ENCODE results near the gene KCNK10.

KCNK10 gene

DNA sequence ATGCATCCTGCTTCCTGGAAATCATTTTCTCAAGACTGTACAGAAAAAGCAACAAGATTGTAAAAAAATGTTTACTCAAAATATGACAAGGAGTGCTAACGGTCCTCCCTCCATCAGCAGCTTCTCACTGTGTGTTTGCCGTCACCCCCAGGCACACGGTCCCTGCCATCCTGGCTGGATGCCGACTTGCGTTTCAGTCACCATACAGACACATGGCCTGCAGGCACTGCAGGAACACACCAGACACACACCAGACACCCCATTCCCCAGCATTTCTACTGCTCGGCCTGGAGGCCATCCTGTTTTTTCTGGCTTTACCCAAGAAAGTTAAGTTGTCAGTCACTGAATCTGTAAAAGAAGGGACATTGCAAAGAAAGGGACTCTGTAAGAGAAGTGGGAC is 10.8 kb downstream of the KCNK10 start:
- Histone ChIP-seq H3K9me2 (replicated peaks; ENCODE audit: control insufficient read depth, low read length) (no peaks in the 10 kb centered on the region), H3K4me1 (ENCODE audit: control insufficient read depth, low read length) (no peaks in the 10 kb centered on the region), H3K36me3 (ENCODE audit: control insufficient read depth, low read length) (no peaks in the 10 kb centered on the region), H3K9me3 (ENCODE audit: control insufficient read depth, insufficient read depth, low read length) (no peaks in the 10 kb centered on the region), H4K20me1 (ENCODE audit: control insufficient read depth, insufficient read depth, low read depth, low read length) (no peaks in the 10 kb centered on the region), H3K79me2 (ENCODE audit: control insufficient read depth, low read length) (no peaks in the 10 kb centered on the region), H3K4me3 (ENCODE audit: low read length) (no peak overlapping the region), H3F3A (ENCODE audit: control insufficient read depth, insufficient read depth) (no peaks in the 10 kb centered on the region), H3K27ac (ENCODE audit: low read depth, low read length) (no peak overlapping the region), H3K4me2 (ENCODE audit: low read length) (no peak overlapping the region), H3K27me3 (ENCODE audit: control insufficient read depth, low read length) (peaks cover 16% of the 10 kb centered on the region)
- no peak for TF ChIP-seq EZH2phosphoT487 (IDR thresholded peaks at IDR 0.05; ENCODE audit: borderline replicate concordance, low read length)
- TF ChIP-seq, protein P1, sequence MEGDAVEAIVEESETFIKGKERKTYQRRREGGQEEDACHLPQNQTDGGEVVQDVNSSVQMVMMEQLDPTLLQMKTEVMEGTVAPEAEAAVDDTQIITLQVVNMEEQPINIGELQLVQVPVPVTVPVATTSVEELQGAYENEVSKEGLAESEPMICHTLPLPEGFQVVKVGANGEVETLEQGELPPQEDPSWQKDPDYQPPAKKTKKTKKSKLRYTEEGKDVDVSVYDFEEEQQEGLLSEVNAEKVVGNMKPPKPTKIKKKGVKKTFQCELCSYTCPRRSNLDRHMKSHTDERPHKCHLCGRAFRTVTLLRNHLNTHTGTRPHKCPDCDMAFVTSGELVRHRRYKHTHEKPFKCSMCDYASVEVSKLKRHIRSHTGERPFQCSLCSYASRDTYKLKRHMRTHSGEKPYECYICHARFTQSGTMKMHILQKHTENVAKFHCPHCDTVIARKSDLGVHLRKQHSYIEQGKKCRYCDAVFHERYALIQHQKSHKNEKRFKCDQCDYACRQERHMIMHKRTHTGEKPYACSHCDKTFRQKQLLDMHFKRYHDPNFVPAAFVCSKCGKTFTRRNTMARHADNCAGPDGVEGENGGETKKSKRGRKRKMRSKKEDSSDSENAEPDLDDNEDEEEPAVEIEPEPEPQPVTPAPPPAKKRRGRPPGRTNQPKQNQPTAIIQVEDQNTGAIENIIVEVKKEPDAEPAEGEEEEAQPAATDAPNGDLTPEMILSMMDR (IDR thresholded peaks at IDR 0.05; ENCODE audit: low read depth, low read length, poor library complexity, severe bottlenecking): no peak

DNA sequence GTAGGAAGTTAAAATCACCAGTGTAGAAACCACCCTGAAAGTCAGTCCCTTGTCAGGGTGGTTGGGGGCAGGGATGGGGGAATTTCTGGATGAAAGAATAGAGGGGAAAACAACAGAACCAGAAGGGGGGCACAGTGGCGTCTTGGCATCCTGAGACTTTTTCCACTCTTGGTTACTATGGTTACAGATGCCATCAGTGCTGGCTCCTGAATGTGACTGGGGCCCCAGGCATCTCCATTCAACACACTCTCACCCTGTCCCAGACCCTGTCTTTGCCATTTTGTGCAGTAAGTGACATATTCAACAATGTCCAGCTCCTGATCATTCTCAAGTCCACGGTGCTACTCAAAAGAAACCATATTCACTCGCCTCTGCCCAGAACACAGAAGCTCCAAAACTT is 11.3 kb downstream of the KCNK10 start:
- no peak overlapping the region for H3K4me3 ChIP-seq (ENCODE audit: low read length)
- H3K9me3 ChIP-seq (ENCODE audit: control insufficient read depth, insufficient read depth, low read length): no peaks in the 10 kb centered on the region
- H4K20me1 ChIP-seq (ENCODE audit: control insufficient read depth, insufficient read depth, low read depth, low read length): no peaks in the 10 kb centered on the region
- H3K9me2 ChIP-seq (replicated peaks; ENCODE audit: control insufficient read depth, low read length): no peaks in the 10 kb centered on the region
- H3F3A ChIP-seq (ENCODE audit: control insufficient read depth, insufficient read depth): no peaks in the 10 kb centered on the region
- H3K4me2 ChIP-seq (ENCODE audit: low read length): no peak overlapping the region
- no peaks in the 10 kb centered on the region for H3K36me3 ChIP-seq (ENCODE audit: control insufficient read depth, low read length)
- no peak overlapping the region for H3K27ac ChIP-seq (ENCODE audit: low read depth, low read length)
- no peaks in the 10 kb centered on the region for H3K79me2 ChIP-seq (ENCODE audit: control insufficient read depth, low read length)
- no peak for TF ChIP-seq EZH2phosphoT487 (IDR thresholded peaks at IDR 0.05; ENCODE audit: borderline replicate concordance, low read length)
- TF ChIP-seq, protein P1 (IDR thresholded peaks at IDR 0.05; ENCODE audit: low read depth, low read length, poor library complexity, severe bottlenecking): no peak
- H3K27me3 ChIP-seq (ENCODE audit: control insufficient read depth, low read length): peaks cover 16% of the 10 kb centered on the region
- H3K4me1 ChIP-seq (ENCODE audit: control insufficient read depth, low read length): no peaks in the 10 kb centered on the region

DNA sequence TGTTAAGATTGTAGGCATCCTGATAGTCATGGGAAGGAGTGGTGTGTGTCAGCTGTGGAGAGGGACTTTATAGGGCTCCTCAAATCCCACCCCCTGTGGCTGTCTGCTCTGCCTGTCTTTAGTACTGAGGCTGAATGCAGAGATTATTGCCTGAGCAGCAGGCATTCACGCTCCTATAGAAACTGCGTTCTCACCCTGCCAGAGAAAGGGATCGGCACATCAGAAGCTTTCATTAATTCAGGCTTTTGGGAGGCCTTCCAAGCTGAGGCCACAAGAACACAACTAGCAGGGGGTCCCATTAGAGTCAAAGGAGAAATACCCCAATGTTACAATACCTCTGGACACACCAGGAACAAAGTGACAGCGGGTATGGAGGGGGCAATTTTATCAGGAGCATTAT is 12.6 kb downstream of the KCNK10 start:
- Histone ChIP-seq H3K4me3 (ENCODE audit: low read length) (no peak overlapping the region), H3K9me2 (replicated peaks; ENCODE audit: control insufficient read depth, low read length) (no peaks in the 10 kb centered on the region), H3F3A (ENCODE audit: control insufficient read depth, insufficient read depth) (no peaks in the 10 kb centered on the region), H3K4me2 (ENCODE audit: low read length) (no peak overlapping the region), H3K79me2 (ENCODE audit: control insufficient read depth, low read length) (no peaks in the 10 kb centered on the region), H4K20me1 (ENCODE audit: control insufficient read depth, insufficient read depth, low read depth, low read length) (no peaks in the 10 kb centered on the region), H3K4me1 (ENCODE audit: control insufficient read depth, low read length) (no peaks in the 10 kb centered on the region), H3K27ac (ENCODE audit: low read depth, low read length) (no peak overlapping the region), H3K27me3 (ENCODE audit: control insufficient read depth, low read length) (peaks cover 7% of the 10 kb centered on the region; the same call in 1 of the 2 replicates), H3K9me3 (ENCODE audit: control insufficient read depth, insufficient read depth, low read length) (no peaks in the 10 kb centered on the region), H3K36me3 (ENCODE audit: control insufficient read depth, low read length) (no peaks in the 10 kb centered on the region)
- TF ChIP-seq, protein P1 (IDR thresholded peaks at IDR 0.05; ENCODE audit: low read depth, low read length, poor library complexity, severe bottlenecking): no peak

DNA sequence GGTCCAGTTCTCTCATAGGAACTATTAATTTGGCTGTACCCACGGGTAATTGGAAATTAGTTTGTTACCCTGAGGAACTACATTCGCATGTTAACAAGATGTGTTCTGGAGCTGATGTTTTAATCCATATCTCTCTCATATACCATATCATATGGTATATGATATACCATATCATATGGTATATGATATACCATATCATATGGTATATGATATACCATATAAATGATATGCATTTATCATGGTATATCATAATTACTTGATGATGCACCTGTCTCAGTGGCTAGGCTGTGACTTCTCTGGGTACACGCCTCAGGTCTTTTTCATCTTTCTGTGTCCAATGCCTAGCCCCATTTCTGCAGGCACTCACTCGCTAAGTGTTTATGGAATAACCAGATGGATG is 13.0 kb downstream of the KCNK10 start:
- TF ChIP-seq, protein P1 (IDR thresholded peaks at IDR 0.05; ENCODE audit: low read depth, low read length, poor library complexity, severe bottlenecking): no peak
- Histone ChIP-seq H3K9me2 (replicated peaks; ENCODE audit: control insufficient read depth, low read length) (no peaks in the 10 kb centered on the region), H3K27ac (ENCODE audit: low read depth, low read length) (no peak overlapping the region), H4K20me1 (ENCODE audit: control insufficient read depth, insufficient read depth, low read depth, low read length) (no peaks in the 10 kb centered on the region), H3K4me2 (ENCODE audit: low read length) (no peak overlapping the region), H3K4me1 (ENCODE audit: control insufficient read depth, low read length) (no peaks in the 10 kb centered on the region), H3K27me3 (ENCODE audit: control insufficient read depth, low read length) (peaks cover 7% of the 10 kb centered on the region; the same call in 1 of the 2 replicates), H3K4me3 (ENCODE audit: low read length) (no peak overlapping the region), H3K79me2 (ENCODE audit: control insufficient read depth, low read length) (no peaks in the 10 kb centered on the region), H3K9me3 (ENCODE audit: control insufficient read depth, insufficient read depth, low read length) (no peaks in the 10 kb centered on the region), H3K36me3 (ENCODE audit: control insufficient read depth, low read length) (no peaks in the 10 kb centered on the region), H3F3A (ENCODE audit: control insufficient read depth, insufficient read depth) (no peaks in the 10 kb centered on the region)
